Activated CD8-positive, alpha-beta memory T cell treated with anti-CD3 and anti-CD28 coated beads, Interleukin-2, amount 50 U/mL, for 24 hours (primary cell): ENCODE measurements around the gene PTPRZ1.

Source experiments
- DNase-seq: peaks from one replicate; pipeline ENCODE4 v3.0.0-alpha.2; 2020; ENCODE audit errors: extremely low read depth

The PTPRZ1 gene

GRCh38 chr7:121954803-121955202 lies 81.8 kb downstream of the PTPRZ1 start:
- no peak for DNase-seq

- no peak for DNase-seq
Measured at GRCh38 chr7:121957626-121958025, 84.7 kb downstream of the PTPRZ1 start.

- DNase-seq: no peak
Measured at GRCh38 chr7:121960678-121961077, 87.7 kb downstream of the PTPRZ1 start.

- no peak for DNase-seq
Measured at GRCh38 chr7:121961089-121961867, 88.3 kb downstream of the PTPRZ1 start.

- no peak for DNase-seq
Measured at GRCh38 chr7:121966276-121966934, 93.4 kb downstream of the PTPRZ1 start.

GRCh38 chr7:121966935-121967332 lies 94.0 kb downstream of the PTPRZ1 start:
- no peak for DNase-seq

- no peak for DNase-seq
Measured at GRCh38 chr7:121985476-121986030, 112.6 kb downstream of the PTPRZ1 start.

- no peak for DNase-seq
Measured at GRCh38 chr7:121992068-121992467, 119.1 kb downstream of the PTPRZ1 start.

- DNase-seq: no peak
Measured at GRCh38 chr7:121994625-121995410, 121.9 kb downstream of the PTPRZ1 start.

- DNase-seq: no peak
Measured at GRCh38 chr7:122006687-122007086, 133.7 kb downstream of the PTPRZ1 start.

GRCh38 chr7:122010116-122010515 lies 137.2 kb downstream of the PTPRZ1 start:
- DNase-seq: no peak

- no peak for DNase-seq
Measured at GRCh38 chr7:122013065-122013464, 140.1 kb downstream of the PTPRZ1 start.

GRCh38 chr7:122013630-122014029 lies 140.7 kb downstream of the PTPRZ1 start:
- no peak for DNase-seq

GRCh38 chr7:122014697-122015096 lies 141.7 kb downstream of the PTPRZ1 start:
- DNase-seq: no peak

- no peak for DNase-seq
Measured at GRCh38 chr7:122018032-122018431, 145.1 kb downstream of the PTPRZ1 start.

GRCh38 chr7:122027058-122027457 lies 154.1 kb downstream of the PTPRZ1 start:
- DNase-seq: no peak

- DNase-seq: no peak
Measured at GRCh38 chr7:122033641-122034040, 160.7 kb downstream of the PTPRZ1 start.

- no peak for DNase-seq
Measured at GRCh38 chr7:122035876-122036275, 162.9 kb downstream of the PTPRZ1 start.

GRCh38 chr7:122038134-122038533 lies 165.2 kb downstream of the PTPRZ1 start:
- DNase-seq: no peak

GRCh38 chr7:122038904-122039303 lies 165.9 kb downstream of the PTPRZ1 start:
- DNase-seq: no peak

- no peak for DNase-seq
Measured at GRCh38 chr7:122040147-122040546, 167.2 kb downstream of the PTPRZ1 start.

GRCh38 chr7:122046402-122046801 lies 173.4 kb downstream of the PTPRZ1 start:
- DNase-seq: no peak
